ENCODE results near the gene PTPRN2. TPM values are rescaled to one million over a fixed set of nuclear protein-coding genes. Genes with fewer than 3 reads are reported as not detected.

The PTPRN2 gene
- polyA plus RNA-seq, 4 donors, result 1.6 to 11.7 (median 4.0) TPM

DNA sequence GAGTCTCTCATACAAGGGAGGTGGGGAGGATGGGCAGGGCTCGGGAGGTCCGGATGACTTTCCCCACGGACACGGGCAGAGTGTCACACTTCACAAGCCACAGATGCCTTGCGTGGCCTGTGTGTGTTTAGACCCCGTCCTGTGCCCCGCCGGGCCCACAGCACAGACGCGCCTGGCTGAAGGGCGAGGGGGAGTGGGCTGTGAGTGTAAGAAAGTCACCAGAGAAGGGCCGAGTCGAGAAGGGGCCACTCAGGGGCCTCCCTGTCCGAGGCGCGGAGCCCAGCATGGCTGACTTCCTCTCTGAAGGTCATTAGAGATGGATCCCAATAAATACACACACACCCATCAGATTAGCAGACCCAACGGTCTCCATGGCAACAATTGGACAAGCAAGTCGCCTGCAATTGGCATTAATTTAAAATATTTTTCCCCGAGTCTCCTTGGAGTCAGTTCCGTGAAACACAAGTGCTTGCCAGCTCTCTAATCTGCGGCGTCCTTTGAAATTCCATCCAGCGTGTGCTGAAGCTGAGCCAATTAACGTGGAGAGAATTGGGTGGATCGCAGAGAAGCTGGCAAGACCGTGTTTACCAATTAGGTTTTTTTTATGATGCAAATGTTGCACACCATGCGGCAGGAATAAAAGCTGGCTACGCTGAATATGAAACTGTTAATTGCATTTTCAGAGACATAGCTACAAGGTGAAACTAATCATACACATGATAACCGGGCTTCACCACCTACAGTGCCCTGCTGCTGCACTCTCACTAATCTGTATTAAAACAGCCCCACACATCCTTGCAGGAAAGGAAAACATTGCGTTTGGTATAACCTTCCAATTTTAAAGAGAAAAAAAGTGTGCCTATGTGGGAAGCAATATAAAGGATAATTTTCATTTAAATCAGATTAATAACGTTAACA lies 571.2 kb downstream of the PTPRN2 start:
- WGBS, 3 donors, result 8 to 35% (median 25%) methylated on average over 30 to 31 of the region's 31 CpGs
- H3K4me3 ChIP-seq (ENCODE audit: low read depth in 1 of 3, low read length in 3 of 3), result no peak overlapping the region
- H3K9me3 ChIP-seq (ENCODE audit: control insufficient read depth in 2 of 2, insufficient read depth in 1 of 2, low read depth in 1 of 2, low read length in 1 of 2), result no peaks in the 10 kb centered on the region
- DNase-seq (peak; percentile 32 to 73), FAIRE-seq (no peak)
- H3K27me3 ChIP-seq (ENCODE audit: control insufficient read depth in 3 of 3, insufficient read depth in 3 of 3, low read length in 3 of 3), result no peaks in the 10 kb centered on the region
- no peaks in the 10 kb centered on the region for H3K36me3 ChIP-seq (ENCODE audit: control insufficient read depth in 3 of 3, insufficient read depth in 2 of 3, low read depth in 1 of 3, low read length in 3 of 3)
- H3K4me1 ChIP-seq (ENCODE audit: control insufficient read depth in 3 of 3, insufficient read depth in 2 of 3, low read depth in 1 of 3, low read length in 2 of 3), result peaks cover 0 to 4% (median 2%) of the 10 kb centered on the region in 3 donors
- H3K27ac ChIP-seq (ENCODE audit: low read depth in 1 of 3, low read length in 2 of 3), result peak overlapping the region in 1 of 3 donors; percentile 9

DNA sequence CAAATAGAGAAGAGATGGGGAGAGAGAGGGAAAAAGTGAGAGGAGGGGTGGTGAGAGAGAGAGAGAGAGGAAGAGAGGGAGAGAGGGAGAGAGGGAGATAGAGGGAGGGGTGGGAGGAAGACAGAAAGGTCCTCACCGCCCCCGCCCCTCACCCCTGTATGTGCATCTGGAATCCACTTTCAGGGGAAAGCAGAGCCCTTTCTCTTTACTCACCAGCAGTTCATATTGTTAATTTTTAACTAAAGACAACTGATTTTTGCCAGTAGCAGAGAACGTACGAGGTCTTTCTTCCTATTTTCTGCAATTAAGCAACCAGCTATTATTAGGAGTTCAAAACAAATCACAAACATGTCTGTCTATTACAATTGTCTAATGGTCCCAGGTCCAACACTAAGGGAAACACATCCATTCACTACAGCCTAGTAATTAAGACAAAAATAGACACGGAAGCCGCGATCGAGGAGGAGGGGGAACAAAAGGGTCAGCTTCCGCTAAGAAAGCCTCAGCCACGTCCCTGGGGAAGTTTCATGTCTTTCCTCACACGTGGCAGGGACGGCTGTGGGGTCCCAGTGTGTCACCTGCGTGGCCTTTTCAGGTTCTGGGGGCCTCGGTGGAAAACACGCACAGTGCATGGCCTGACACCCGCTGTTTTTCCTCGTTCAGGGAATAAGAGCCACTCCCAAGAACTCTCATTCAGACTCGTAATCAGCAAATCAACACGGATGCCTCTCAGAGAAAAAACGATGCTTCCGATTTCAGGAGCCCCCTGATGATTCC lies 572.0 kb downstream of the PTPRN2 start:
- Histone ChIP-seq H3K9me3 (ENCODE audit: control insufficient read depth in 2 of 2, insufficient read depth in 1 of 2, low read depth in 1 of 2, low read length in 1 of 2) (no peaks in the 10 kb centered on the region), H3K36me3 (ENCODE audit: control insufficient read depth in 3 of 3, insufficient read depth in 2 of 3, low read depth in 1 of 3, low read length in 3 of 3) (no peaks in the 10 kb centered on the region), H3K4me3 (ENCODE audit: low read depth in 1 of 3, low read length in 3 of 3) (peak overlapping the region in 1 of 3 donors; percentile 2), H3K27ac (ENCODE audit: low read depth in 1 of 3, low read length in 2 of 3) (peak overlapping the region in 1 of 3 donors; percentile 9), H3K27me3 (ENCODE audit: control insufficient read depth in 3 of 3, insufficient read depth in 3 of 3, low read length in 3 of 3) (no peaks in the 10 kb centered on the region), H3K4me1 (ENCODE audit: control insufficient read depth in 3 of 3, insufficient read depth in 2 of 3, low read depth in 1 of 3, low read length in 2 of 3) (peaks cover 0 to 4% (median 2%) of the 10 kb centered on the region in 3 donors)
- DNase-seq (peak; percentile 25 to 27), FAIRE-seq (no peak)
- 12 to 40% (median 21%) methylated on average over 21 of the region's 21 CpGs for WGBS, 3 donors

DNA sequence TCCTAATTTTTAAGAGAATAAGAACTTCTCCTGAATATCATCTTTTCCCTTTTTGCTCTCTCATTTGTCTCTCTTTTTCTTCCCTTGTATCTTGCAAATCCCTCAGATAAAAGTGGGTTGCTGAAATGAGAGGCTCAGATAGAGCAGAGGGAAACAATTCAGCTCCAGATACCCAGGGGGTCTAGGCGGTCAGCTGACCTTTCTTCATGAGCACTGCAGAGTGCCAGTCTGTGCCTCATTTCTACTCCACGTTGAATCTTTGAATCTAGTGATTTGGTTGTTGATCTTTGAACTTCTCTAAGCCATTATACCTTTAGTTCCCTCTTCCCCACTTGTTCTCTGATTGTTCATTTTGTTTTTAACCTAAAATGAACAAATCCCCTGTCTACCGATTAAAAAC lies 572.6 kb downstream of the PTPRN2 start:
- H3K27me3 ChIP-seq (ENCODE audit: control insufficient read depth in 3 of 3, insufficient read depth in 3 of 3, low read length in 3 of 3), result no peaks in the 10 kb centered on the region
- 19 to 54% (median 25%) methylated on average over 3 of the region's 3 CpGs for WGBS, 3 donors
- H3K4me3 ChIP-seq (ENCODE audit: low read depth in 1 of 3, low read length in 3 of 3), result no peak overlapping the region
- DNase-seq, result no peak
- H3K4me1 ChIP-seq (ENCODE audit: control insufficient read depth in 3 of 3, insufficient read depth in 2 of 3, low read depth in 1 of 3, low read length in 2 of 3), result peaks cover 0 to 4% (median 2%) of the 10 kb centered on the region in 3 donors
- H3K36me3 ChIP-seq (ENCODE audit: control insufficient read depth in 3 of 3, insufficient read depth in 2 of 3, low read depth in 1 of 3, low read length in 3 of 3), result no peaks in the 10 kb centered on the region
- no peaks in the 10 kb centered on the region for H3K9me3 ChIP-seq (ENCODE audit: control insufficient read depth in 2 of 2, insufficient read depth in 1 of 2, low read depth in 1 of 2, low read length in 1 of 2)
- FAIRE-seq, result no peak
- no peak overlapping the region for H3K27ac ChIP-seq (ENCODE audit: low read depth in 1 of 3, low read length in 2 of 3)

DNA sequence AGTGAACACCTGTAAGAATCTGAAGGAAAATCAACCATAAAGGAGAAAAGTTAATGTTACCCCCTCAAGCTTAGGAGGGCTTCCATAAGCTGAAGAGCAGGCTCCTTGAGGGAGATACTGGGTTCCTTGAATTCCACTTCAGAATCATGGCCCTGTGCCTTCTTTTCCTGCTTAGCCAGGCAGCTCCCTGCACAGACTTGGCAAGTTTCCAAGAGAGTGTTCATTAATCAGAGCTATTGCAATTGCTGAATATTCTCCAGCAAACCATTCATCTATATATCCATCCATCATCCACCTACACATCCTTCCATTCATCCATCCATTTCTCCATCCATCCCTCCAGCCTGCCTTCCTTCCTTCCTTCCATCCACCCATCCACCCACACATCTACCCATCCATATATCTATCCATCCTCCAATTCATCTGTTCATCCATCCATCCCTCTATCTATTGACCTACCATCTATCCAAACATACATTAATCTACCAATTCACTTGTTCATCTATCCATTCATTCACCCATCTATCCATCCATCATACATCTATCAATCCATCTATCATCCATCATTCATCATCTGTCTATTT lies 574.4 kb downstream of the PTPRN2 start:
- no peaks in the 10 kb centered on the region for H3K36me3 ChIP-seq (ENCODE audit: control insufficient read depth in 3 of 3, insufficient read depth in 2 of 3, low read depth in 1 of 3, low read length in 3 of 3)
- H3K4me1 ChIP-seq (ENCODE audit: control insufficient read depth in 3 of 3, insufficient read depth in 2 of 3, low read depth in 1 of 3, low read length in 2 of 3), result peaks cover 0 to 4% (median 2%) of the 10 kb centered on the region in 3 donors
- peak in 1 of 2 donors; percentile 54 for DNase-seq
- no peaks in the 10 kb centered on the region for H3K27me3 ChIP-seq (ENCODE audit: control insufficient read depth in 3 of 3, insufficient read depth in 3 of 3, low read length in 3 of 3)
- no peak overlapping the region for H3K4me3 ChIP-seq (ENCODE audit: low read depth in 1 of 3, low read length in 3 of 3)
- no peaks in the 10 kb centered on the region for H3K9me3 ChIP-seq (ENCODE audit: control insufficient read depth in 2 of 2, insufficient read depth in 1 of 2, low read depth in 1 of 2, low read length in 1 of 2)
- no peak for FAIRE-seq
- H3K27ac ChIP-seq (ENCODE audit: low read depth in 1 of 3, low read length in 2 of 3), result no peak overlapping the region

DNA sequence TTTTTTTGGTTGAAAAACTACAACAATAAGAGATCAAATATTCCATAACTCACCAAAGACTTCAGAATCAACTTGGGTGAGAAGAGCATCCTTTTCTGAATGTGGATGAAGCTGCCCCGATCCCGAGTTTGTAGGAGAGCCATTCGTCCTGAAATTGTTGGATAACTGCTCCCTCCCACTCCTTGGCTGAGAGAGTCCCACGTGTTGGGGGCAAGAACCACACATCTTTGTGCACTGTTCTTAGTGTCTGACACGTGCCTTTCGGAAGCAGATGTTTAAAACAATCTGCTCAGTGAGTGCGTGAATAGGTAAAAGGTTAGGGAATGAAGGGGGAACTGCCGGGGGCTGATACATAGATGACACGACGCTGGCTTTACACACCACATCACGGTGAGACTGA lies 575.7 kb downstream of the PTPRN2 start:
- WGBS, 3 donors, result 79 to 89% (median 85%) methylated on average over 11 of the region's 11 CpGs
- Histone ChIP-seq H3K27ac (ENCODE audit: low read depth in 1 of 3, low read length in 2 of 3) (no peak overlapping the region), H3K9me3 (ENCODE audit: control insufficient read depth in 2 of 2, insufficient read depth in 1 of 2, low read depth in 1 of 2, low read length in 1 of 2) (no peaks in the 10 kb centered on the region), H3K36me3 (ENCODE audit: control insufficient read depth in 3 of 3, insufficient read depth in 2 of 3, low read depth in 1 of 3, low read length in 3 of 3) (no peaks in the 10 kb centered on the region), H3K4me1 (ENCODE audit: control insufficient read depth in 3 of 3, insufficient read depth in 2 of 3, low read depth in 1 of 3, low read length in 2 of 3) (peaks cover 0 to 4% (median 2%) of the 10 kb centered on the region in 3 donors), H3K27me3 (ENCODE audit: control insufficient read depth in 3 of 3, insufficient read depth in 3 of 3, low read length in 3 of 3) (peaks cover 0 to 3% (median 0%) of the 10 kb centered on the region in 3 donors), H3K4me3 (ENCODE audit: low read depth in 1 of 3, low read length in 3 of 3) (no peak overlapping the region)
- no peak for FAIRE-seq
- DNase-seq, result no peak

DNA sequence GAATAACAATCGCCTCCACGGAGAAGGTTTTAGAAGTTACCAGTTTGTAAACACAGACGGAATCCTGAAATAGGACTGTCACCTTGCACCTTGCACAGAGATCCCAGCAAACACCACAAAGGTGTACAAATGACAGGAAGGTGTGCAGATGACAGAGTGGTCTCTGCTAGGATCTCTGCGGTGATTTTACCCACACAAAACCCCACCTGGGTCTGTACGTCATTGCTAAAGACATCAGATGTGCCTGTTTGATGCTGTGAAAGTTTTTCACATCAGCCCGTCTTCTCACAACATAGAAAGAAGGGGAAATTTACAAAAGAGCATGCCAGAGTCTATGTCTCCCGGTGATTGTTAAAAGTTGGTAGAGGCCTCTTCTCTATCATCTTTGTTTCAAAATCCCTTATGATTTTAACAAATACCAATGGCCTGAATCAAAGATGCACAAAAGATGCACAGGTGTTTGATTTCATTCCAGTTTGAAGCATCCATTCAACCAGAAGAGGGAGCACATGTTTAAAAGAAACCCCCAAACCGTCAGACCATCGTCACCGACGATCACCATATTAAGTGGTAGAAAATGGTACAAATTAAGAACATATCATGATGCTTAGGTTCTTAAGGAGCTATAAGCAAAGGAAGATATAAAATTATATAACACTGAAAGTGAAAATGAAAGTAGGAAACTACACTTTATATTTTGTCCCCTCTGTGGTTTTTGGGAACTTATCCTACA lies 576.5 kb downstream of the PTPRN2 start:
- FAIRE-seq, result no peak
- H3K4me1 ChIP-seq (ENCODE audit: control insufficient read depth in 3 of 3, insufficient read depth in 2 of 3, low read depth in 1 of 3, low read length in 2 of 3), result peaks cover 0 to 4% (median under 1%) of the 10 kb centered on the region in 3 donors
- H3K4me3 ChIP-seq (ENCODE audit: low read depth in 1 of 3, low read length in 3 of 3), result no peak overlapping the region
- H3K9me3 ChIP-seq (ENCODE audit: control insufficient read depth in 2 of 2, insufficient read depth in 1 of 2, low read depth in 1 of 2, low read length in 1 of 2), result no peaks in the 10 kb centered on the region
- DNase-seq, result no peak
- H3K27me3 ChIP-seq (ENCODE audit: control insufficient read depth in 3 of 3, insufficient read depth in 3 of 3, low read length in 3 of 3), result peaks cover 0 to 3% (median 0%) of the 10 kb centered on the region in 3 donors
- H3K27ac ChIP-seq (ENCODE audit: low read depth in 1 of 3, low read length in 2 of 3), result no peak overlapping the region
- WGBS, 3 donors, result 61 to 73% (median 63%) methylated on average over 11 of the region's 11 CpGs
- H3K36me3 ChIP-seq (ENCODE audit: control insufficient read depth in 3 of 3, insufficient read depth in 2 of 3, low read depth in 1 of 3, low read length in 3 of 3), result no peaks in the 10 kb centered on the region

DNA sequence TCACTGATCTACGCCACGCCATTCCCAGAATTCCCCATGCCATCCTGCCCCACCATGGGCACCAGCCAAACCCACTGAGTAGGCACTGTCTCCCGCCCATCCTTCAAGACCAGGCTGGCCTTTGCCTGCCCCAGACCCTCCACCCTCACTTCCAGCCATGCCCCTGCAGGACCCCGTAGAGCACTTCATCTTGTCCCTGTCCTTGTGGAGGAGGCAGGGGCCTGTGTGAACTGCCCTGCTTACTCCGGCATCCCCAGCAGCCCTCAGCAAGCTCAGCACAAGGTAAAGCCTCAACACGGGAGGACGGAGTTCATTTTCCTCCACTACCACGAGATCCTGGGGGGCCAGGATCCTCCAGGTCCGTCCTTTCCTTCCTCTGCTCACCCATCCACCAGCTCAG lies 577.7 kb downstream of the PTPRN2 start:
- H3K27me3 ChIP-seq (ENCODE audit: control insufficient read depth in 3 of 3, insufficient read depth in 3 of 3, low read length in 3 of 3), result peaks cover 0 to 3% (median 0%) of the 10 kb centered on the region in 3 donors
- no peak overlapping the region for H3K4me3 ChIP-seq (ENCODE audit: low read depth in 1 of 3, low read length in 3 of 3)
- H3K4me1 ChIP-seq (ENCODE audit: control insufficient read depth in 3 of 3, insufficient read depth in 2 of 3, low read depth in 1 of 3, low read length in 2 of 3), result no peaks in the 10 kb centered on the region
- FAIRE-seq (no peak), DNase-seq (no peak)
- no peaks in the 10 kb centered on the region for H3K36me3 ChIP-seq (ENCODE audit: control insufficient read depth in 3 of 3, insufficient read depth in 2 of 3, low read depth in 1 of 3, low read length in 3 of 3)
- H3K27ac ChIP-seq (ENCODE audit: low read depth in 1 of 3, low read length in 2 of 3), result no peak overlapping the region
- WGBS, 3 donors, result 59 to 69% (median 60%) methylated on average over 9 of the region's 9 CpGs
- H3K9me3 ChIP-seq (ENCODE audit: control insufficient read depth in 2 of 2, insufficient read depth in 1 of 2, low read depth in 1 of 2, low read length in 1 of 2), result no peaks in the 10 kb centered on the region

DNA sequence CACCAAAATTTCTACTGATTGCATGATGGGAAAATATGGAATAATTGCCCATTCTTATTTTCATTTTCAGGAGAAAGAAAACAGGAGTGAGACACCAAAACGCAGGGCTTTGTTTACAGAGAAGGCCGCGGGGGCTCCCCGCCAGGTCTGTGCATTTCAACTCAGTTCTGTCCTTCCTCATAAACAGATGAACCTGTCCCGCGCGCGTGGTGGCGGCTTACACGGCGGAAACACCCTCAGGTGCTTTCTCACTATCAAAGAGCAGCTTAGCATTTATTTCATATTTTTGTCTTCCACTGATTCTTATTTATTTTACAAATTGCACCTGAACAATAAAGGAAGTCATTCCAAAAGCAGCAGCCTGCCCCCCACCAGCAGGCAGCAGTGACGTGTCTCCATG lies 579.4 kb downstream of the PTPRN2 start:
- 80 to 92% (median 88%) methylated on average over 12 of the region's 12 CpGs for WGBS, 3 donors
- no peak for FAIRE-seq
- Histone ChIP-seq H3K27me3 (ENCODE audit: control insufficient read depth in 3 of 3, insufficient read depth in 3 of 3, low read length in 3 of 3) (peaks cover 0 to 3% (median 0%) of the 10 kb centered on the region in 3 donors), H3K27ac (ENCODE audit: low read depth in 1 of 3, low read length in 2 of 3) (no peak overlapping the region), H3K4me3 (ENCODE audit: low read depth in 1 of 3, low read length in 3 of 3) (no peak overlapping the region), H3K36me3 (ENCODE audit: control insufficient read depth in 3 of 3, insufficient read depth in 2 of 3, low read depth in 1 of 3, low read length in 3 of 3) (no peaks in the 10 kb centered on the region), H3K9me3 (ENCODE audit: control insufficient read depth in 2 of 2, insufficient read depth in 1 of 2, low read depth in 1 of 2, low read length in 1 of 2) (no peaks in the 10 kb centered on the region), H3K4me1 (ENCODE audit: control insufficient read depth in 3 of 3, insufficient read depth in 2 of 3, low read depth in 1 of 3, low read length in 2 of 3) (no peaks in the 10 kb centered on the region)
- no peak for DNase-seq
